Fibroblast of the conjunctiva (primary cell): ENCODE data around the gene EWSR1.
"Not testable (repeated sequence)": the region's sequence is repeated elsewhere in the genome, so short reads cannot be mapped to it uniquely, and the experiment has no call there.

Experiments
- DNase-seq: peaks from one replicate; pipeline ENCODE4 v3.0.0-alpha.2; 2010; ENCODE audit warnings: low read depth

The EWSR1 gene, protein sequence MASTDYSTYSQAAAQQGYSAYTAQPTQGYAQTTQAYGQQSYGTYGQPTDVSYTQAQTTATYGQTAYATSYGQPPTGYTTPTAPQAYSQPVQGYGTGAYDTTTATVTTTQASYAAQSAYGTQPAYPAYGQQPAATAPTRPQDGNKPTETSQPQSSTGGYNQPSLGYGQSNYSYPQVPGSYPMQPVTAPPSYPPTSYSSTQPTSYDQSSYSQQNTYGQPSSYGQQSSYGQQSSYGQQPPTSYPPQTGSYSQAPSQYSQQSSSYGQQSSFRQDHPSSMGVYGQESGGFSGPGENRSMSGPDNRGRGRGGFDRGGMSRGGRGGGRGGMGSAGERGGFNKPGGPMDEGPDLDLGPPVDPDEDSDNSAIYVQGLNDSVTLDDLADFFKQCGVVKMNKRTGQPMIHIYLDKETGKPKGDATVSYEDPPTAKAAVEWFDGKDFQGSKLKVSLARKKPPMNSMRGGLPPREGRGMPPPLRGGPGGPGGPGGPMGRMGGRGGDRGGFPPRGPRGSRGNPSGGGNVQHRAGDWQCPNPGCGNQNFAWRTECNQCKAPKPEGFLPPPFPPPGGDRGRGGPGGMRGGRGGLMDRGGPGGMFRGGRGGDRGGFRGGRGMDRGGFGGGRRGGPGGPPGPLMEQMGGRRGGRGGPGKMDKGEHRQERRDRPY

DNA sequence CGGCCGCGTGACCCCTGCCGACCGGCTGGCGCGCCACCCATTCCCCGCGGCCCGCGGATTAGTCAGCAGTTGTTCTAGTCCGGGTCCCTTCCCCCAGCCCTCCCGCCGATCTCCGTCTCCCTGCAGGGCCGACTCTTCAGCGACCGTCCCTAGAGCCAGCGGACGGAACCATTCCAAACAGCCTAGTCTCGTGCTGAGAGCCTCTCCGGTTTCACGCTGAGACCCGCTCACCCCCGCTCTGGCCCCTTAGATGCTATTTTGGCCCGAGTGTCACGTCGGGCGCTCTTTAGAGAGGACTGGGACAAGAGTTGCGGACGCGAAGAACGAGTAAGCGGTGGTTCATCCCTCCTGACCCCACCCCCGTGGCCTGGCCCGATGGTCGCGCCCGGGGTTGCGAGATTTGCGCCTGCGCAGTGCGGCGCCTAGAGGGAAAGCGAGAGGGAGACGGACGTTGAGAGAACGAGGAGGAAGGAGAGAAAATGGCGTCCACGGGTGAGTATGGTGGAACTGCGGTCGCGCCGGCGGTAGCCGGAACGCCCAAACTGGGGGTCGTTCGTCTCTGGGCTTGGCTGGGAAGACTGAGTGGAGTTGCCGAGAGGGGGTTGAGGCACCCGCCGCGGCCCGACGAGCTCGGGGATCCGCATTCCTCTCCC is at the start of gene EWSR1, which contains the start of gene RHBDD3:
Gene EWSR1 (plus strand): TSS at position 411 of the 653 bp plus-strand sequence. CDS start 69 bp downstream, at position 480.
Gene RHBDD3 (minus strand): TSS at position 124 of the 653 bp plus-strand sequence. CDS start 2,355 bp downstream, outside the sequence.
- DNase-seq, result peak; percentile 92

DNA sequence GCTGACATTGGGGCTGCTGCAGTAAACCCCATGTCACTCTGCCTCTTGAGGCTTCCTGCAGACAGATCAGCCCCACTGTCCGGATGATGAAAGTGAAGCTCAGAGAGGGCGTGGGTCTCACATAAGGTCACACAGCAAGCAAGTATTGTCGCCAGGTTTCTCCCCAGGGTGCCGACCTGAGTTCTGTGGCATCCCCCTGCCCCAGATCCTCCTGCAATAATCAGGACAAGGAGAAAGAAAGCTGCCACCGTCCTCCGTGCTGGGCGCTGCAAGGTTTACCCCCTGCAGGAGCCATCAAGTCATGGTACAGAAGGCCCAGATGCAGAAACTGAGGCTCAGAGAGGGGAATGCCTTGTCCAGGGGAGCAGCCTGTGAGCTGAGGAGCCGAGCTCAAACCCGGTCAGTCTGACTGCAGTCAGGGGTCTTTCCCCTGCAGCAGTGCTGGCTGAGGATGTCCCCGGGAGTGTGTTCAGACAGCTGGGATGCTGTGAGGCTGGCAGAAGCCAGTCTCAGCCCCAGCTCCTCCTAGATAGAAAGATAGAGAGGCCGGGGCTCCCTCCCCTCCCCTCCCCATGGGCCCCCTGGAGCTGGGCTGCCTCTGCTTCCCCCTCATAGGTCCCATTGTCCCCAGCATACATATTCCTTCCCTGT is 49.2 kb upstream of the EWSR1 start:
- no peak for DNase-seq

DNA sequence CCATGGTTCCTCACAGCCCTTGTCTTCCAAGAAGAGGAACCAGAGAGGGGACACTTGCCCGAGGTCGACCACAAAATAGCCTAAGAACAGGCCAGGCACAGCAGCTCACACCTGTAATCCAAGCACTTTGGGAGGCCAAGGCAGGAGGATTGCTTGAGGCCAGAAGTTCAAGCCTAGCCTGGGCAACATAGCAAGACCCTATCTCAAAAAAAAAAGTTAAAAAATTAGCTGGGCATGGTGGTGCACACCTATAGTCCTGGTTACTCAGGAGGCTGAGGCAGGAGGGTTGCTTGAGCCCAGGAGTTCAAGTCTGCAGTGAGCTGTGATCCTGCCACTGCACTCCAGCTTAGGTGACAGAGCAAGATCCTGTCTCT is 48.7 kb upstream of the EWSR1 start:
- not testable (repeated sequence) for DNase-seq

DNA sequence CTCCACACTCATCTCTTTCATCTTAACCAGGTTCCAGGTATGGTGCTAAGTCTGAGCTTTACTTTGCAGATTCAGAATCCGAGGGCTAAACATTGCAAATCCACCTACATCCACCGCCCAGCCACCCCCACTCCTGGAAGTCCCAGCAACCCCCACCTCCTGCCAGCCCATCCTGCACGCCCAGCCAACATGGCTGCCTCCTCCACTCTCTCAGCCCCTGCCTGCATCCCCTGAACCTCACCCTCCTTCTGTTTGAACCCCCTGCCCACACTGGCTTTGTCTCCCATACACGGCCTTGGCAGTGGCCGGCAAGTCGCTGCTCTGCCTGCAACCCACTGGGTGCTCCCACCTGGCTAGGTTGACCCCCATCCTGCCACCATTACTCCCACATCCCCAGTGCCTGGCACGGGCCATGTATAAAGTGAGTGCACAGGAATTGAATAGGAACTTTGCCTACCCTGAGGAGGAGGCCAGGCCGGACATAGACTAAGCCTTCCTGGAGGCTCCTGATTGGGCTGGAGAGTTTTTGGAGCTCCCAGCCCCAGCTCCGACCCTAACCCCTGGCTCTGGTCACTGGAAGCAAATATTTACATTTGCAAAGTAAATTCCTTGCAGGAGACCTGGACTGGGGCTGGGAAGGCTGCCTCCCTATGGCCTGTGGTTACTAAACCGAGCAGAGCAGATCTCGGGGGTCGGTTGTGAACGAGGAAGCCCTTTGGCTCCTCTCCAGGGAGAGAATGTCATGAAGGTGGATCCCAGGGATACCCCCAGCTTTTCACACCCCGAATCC is 48.0 kb upstream of the EWSR1 start:
- no peak for DNase-seq

DNA sequence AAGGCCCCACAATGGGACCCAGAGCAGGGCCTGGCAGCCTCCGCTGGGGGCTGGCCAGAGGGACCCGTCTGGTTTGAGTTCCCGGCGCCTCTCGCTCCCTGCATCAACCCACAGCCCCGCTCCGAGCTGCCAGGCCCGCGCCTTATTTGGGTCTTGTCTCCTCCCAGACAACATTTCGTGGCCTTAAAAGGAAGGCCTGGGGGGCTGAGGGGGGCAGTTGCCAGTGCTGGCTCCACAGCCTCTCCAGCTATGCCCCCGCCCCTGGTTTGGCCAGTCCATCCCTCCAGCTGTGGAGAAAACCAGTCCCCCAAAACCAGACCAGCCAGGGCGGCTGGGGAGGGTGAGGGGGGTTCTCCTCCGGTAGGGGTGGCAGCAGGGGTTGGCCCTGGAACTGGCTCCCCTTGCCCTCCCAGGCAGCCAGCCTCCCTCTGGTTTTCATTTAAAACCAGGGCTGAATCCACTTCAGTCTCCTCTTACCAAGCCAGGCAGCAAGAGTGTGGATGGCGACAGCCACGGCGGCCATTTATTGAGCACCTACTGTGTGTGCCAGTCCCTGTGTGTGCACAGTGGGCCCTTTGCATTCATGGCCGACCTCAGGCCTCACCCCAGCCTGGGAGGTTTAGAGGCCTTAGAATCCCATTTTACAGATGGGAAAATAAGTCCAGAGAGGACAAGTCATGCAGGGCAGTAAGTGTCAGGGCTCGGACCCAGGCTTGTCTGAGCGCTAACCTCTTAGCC is 43.8 kb upstream of the EWSR1 start:
- DNase-seq, result no peak

DNA sequence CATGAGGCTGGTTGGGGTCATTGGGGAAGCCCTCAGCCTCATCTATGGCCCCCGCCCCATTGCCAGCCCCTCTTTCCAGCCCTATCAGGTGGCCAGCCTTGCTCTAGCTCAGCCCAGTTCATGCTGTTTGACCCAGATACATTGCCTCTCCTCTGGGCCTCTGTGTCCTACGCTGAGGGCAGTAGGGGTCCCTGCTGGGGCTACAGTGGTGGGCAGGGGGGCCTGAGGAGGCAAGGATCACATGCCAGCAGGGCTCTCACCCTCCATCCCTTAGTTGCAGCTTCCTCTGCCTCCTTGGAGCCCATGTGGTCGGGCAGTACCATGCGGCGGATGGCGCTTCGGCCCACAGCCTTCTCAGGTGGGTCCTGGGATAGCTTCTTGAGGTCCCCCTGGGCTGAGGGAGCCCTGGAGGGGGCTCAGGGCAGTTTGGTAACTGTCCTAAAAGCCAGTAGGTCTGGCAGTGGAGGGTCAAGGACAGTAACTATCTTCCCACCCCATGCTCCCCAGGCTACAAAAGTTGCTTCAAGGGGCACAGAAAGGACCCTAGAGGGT is 43.1 kb upstream of the EWSR1 start:
- no peak for DNase-seq

DNA sequence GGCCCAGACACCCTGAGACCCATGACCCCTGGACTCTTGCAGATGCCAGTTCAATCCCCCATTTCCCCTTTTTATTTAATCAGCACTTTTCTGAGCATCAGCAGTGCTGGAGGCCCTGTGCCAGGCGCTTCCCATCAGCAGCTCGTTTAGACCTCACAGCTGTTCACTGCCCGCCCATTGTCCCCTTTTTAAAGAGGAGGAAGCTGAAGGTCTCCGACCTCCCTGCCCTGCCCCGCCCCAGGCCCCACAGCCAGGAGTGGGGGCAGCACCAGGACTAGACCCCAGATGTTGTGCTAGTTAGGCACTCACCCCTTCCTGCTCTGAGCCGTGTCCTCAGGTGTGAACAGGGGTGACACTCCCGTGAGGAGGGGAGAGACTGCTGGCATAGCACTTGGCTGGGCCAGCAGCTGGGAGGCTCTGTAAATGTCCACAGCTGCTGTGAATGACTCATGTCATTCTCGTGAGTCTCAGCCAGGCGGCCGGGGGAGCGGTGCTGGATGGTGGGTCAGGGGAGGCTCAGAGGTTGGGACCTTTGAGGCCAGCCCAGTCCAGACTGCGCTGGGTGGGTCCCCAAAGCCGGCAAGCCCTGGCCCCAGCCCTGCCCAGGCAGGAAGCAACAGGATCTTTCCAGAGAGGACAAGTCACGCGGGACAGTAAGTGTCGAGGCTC is 42.5 kb upstream of the EWSR1 start:
- DNase-seq, result no peak

DNA sequence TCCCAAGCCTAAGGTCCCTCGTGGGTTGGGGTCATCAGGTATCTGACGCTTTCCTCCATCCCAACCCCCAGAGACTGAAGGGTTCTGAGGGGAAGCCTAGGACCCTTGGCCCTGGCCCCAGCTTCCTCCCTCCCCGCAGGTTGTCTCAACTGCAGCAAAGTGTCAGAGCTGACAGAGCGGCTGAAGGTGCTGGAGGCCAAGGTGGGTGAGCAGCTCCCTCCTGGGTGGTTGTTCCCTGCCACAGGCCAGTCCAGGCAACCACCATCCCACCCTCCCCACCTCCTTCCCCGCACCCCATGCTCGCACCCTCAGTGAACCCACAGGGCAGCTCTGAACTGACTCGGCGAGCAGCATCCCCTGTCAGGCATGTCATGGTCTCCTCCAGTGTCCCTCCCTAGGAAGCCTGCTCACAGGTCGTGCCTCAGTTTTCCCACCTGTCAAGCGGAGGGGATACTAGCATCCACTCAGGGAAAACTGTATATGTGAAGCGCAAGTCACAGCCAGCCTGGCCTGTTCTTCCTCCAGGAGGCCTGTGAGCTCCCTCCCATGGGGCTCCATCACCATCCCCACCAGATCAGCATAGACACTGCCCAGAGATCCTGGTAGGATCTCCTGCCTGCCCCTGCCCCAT is 41.6 kb upstream of the EWSR1 start:
- DNase-seq, result no peak

DNA sequence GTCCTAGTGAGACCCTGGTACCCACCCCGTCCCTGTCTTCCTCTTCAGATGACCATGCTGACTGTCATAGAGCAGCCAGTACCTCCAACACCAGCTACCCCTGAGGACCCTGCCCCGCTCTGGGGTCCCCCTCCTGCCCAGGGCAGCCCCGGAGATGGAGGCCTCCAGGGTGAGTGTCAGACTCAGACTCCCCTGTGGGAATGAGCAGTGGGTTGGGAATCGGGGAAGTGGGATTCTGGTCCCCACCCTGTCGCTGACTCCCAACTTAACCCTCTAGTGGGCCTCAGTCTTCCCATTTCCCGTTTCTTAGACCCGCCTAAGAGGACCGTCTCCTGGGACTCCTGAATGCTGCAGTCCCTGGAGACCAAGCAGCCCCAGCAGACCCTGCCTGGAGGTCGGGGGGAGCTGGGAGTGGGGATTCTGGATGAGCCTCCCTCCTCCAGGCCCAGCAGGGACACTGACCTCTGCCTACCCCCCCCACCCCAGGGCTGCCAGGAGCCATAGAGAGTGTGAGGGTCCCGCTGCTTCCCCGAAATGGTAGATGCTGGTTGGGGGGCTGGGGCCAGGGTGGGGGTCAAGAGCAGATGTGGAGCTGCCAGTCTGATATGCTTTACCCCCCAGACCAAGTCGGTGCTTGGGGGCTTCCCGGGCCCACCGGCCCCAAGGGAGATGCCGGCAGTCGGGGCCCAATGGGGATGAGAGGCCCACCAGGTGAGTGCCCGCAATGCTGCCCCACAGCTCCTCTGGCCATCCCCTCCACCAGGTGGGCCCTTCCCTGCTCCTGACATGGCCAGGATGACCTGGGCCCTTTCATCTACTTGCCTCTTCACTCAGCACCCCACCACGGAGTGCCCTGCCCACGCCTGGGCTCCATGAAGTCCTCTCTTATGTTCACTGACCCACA is 36.8 kb upstream of the EWSR1 start:
- no peak for DNase-seq

DNA sequence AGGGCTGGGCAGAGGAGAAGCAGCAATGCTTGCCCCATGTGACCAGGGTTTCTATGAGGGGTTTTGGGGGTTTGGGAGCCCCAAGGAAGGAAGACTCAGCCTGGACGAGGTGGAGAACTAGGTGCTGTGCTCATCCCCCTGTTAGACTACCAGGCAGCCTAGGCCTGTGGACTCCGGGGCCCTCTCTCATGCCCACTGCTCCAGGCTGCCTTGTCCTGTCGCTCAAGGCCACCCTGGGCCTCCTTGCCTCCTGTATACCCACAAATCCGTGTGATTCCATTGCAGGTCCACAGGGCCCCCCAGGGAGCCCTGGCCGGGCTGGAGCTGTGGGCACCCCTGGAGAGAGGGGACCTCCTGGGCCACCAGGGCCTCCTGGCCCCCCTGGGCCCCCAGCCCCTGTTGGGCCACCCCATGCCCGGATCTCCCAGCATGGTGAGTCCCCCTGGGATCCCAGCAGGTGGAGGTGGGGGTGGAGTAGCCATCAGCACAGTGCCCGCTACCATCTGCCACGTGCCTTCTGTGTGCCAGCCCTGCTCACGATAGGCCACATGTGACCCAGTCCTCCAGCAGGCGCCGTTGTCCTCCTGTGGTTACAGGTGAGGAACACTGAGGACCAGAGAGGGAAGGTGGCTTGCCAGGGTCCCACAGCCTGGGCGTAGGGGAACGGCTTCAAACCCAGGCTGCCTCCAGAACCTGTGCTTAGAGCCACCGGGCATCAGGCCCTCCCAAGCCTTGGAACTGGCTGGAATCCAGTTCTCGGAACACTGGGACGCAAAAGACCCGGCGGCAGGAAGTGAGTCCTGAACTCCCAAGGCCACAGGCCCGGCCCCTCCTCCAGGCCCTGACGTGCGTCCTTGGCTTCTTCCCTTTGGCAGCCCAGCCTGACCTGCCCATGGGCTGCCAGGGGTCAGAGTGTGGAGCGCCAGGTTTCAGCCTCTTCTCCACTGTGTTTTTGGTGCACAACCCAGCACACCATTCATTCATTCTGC is 35.8 kb upstream of the EWSR1 start:
- DNase-seq, result no peak

DNA sequence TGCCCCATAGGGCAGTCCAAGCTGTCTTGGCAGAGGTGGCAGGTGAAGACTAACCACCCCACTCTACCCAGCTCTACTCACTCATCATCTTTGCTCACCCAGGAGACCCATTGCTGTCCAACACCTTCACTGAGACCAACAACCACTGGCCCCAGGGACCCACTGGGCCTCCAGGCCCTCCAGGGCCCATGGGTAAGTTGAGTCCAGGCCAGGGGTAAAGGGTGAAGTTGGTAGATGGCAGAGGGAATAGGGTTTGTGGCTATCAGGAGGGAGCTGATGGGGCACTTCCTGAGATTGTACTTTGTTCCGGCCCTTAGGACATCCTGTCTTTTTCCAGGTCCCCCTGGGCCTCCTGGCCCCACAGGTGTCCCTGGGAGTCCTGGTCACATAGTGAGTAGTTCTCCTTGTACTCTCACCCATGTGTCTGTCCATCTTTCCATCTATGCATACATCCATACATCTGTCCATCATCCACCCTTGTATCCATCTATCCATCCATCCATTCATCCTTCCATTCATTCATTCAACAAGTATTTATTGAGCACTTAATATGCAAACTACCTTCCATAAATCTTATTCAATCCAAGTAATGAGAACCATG is 34.7 kb upstream of the EWSR1 start:
- no peak for DNase-seq

DNA sequence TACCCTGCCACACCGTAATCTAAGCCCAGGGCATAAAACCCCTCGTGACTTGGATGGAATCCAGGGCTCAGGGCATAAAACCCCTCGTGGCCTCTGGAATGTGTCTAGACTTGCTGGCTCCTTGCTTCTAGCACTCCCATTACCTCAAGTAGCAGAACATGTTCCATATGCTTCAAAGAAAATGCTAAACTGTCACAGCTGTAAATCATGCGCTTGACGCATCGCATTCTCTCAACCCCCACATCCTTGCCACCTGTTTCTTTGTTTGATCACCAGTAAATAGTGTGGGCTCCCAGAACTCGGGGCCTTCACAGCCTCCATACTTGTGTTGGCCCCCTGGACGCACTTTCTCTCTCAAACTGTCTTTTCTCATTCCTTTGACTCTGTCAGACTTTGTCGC is 27.6 kb upstream of the EWSR1 start:
- DNase-seq, result not testable (repeated sequence)

DNA sequence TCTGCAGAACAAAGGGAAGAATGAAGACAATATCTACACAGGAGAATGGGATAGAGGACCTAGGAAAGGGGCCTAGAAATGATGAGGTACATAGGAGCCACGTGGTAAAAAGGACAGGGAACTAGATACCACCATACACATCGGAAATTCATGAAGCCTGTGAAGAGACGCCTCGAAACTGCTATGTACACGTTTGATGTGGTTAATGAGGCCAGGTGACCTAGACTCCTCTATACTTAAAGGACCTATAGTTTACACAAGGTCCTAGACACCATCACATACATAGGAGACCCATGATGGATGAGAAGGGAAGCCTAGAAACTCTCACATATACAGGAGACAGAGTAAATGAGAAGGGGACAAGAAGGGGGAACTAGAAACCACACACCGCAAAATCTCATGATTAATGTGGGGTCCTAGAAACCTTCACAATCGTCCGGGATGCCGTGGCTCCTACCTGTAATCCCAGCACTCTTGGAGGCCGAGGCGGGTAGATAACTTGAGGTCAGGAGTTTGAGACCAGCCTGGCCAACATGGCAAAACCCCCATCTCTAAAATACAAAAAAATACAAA is 24.1 kb upstream of the EWSR1 start:
- no peak for DNase-seq

DNA sequence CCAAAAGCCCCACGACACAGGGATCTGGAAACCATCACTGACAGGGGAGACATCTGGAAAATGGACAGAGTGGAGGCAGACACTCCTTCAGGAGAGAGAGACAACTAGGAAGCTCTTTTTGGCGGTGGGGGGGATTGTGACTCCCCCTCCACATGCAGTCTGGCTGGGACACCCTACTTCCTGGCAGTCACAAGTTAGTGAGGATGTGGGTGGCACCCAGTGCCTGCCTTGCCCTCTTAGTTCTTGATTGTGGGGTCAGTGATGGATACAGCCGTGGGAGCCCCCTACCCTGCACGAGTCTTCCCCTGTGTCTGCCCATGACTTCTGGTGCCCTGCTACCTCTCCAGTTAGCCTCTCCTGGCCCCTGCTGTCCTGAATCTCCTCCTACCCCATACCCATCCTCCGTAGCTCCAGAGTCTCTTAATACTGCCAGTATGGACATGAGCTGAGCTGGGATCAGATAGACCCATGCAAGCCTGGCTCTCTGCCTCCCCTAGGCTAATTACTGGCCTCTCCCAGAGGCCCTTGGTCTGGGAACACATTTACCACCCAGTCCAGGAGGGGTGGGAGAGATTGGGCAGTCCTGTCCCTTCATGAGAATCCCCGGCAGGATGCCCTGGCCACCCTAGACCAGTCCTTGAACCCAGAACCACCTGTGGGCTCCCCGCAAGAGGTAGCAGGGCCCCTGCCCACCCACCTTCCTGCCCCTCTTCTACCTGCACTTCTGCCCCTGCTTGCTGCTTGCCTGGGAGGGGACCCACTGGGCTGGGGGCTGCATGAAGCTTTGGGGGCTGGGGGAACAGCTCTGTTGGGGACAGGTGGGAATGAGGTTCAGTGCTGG is 23.1 kb upstream of the EWSR1 start:
- DNase-seq, result no peak

DNA sequence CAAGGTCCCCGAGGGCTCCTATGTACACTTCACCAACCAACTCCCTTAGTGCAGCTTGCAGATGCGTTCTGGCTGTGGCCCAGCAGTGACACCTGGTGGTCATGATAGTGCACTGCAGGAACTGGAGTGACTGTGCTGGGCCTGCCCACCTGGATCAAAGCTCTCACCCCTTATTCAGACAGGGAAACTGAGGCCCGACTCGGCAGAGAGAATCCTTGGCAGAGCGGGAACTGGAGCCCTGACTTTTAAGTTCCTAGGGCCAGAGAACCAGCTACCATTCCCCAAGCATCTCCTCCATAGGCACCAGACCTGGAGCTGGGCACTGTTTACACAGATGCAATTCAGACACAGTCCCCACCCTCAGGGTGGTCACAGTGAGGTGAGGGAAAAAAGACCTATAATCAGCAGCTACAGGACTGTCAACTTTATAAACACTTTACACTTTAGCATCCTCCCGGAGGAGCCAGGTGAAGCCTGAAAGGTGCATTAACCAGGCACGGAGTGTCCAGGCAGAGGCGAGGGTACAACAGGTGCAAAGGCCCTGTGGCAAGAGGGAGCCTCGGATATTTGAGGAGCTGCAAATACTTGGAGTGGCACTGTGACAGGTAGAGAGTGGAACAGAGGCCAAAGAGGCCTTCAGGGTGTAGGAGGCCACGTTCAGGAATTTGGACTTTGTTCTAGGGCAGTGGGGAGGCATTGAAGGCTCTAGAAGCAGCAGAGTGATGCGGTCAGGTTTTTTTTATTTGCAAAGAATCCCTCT is 22.3 kb upstream of the EWSR1 start:
- peak; percentile 45 for DNase-seq
